Chondrocyte (in vitro differentiated cells): Measurements from ENCODE around the gene CCDC91. TPM values are rescaled to one million over a fixed set of nuclear protein-coding genes. Genes with fewer than 3 reads are reported as not detected.

Experiments used
- DNase-seq: peaks from one replicate; pipeline ENCODE4 v3.0.0; 2021; ENCODE audit warnings: mixed read lengths, low spot score
- H3K27ac Mint-ChIP-seq: one replicate; pipeline ENCODE4 v1.8.0; 2021; ENCODE audit warnings: mild to moderate bottlenecking, moderate library complexity, mixed read lengths; ENCODE audit not compliant: unreplicated experiment
- H3K27me3 Mint-ChIP-seq: 2 replicates; pipeline ENCODE4 v1.8.0; 2021; ENCODE audit warnings: low read depth, mixed read lengths
- H3K36me3 Mint-ChIP-seq: 2 replicates; pipeline ENCODE4 v1.8.0; 2021; ENCODE audit warnings: low read depth, mixed read lengths
- H3K4me1 Mint-ChIP-seq: 2 replicates; pipeline ENCODE4 v1.8.0; 2021; ENCODE audit warnings: low read depth, mild to moderate bottlenecking, mixed read lengths
- H3K4me3 Mint-ChIP-seq: one replicate; pipeline ENCODE4 v1.8.0; 2021; ENCODE audit warnings: mild to moderate bottlenecking, moderate library complexity, mixed read lengths; ENCODE audit not compliant: unreplicated experiment
- H3K9me3 Mint-ChIP-seq: 2 replicates; pipeline ENCODE4 v1.8.0; 2021; ENCODE audit warnings: low read depth, mixed read lengths
- CTCF ChIP-seq: fragments of 200-600 bp; sonication (generic); IDR thresholded peaks from 2 replicates; pipeline ENCODE4 v1.5.0; 2021; ENCODE audit warnings: antibody characterized with exemption, mild to moderate bottlenecking, moderate library complexity
- total RNA-seq: library from RNA; stranded (reverse); gene quantifications from 3 replicates; pipeline ENCODE4 v1.2.1, GENCODE V29; 2021

CCDC91 gene
- total RNA-seq, 1 donor from 2014 or later, result 17.7 TPM

GRCh38 chr12:28292699-28293098 is 102.4 kb downstream of the CCDC91 start:
- Mint-ChIP-seq H3K27me3 (no peaks in the 10 kb centered on the region), H3K27ac (no peak overlapping the region), H3K4me1 (peaks cover 10% of the 10 kb centered on the region), H3K36me3 (peaks cover 16% of the 10 kb centered on the region), H3K9me3 (peaks cover 21% of the 10 kb centered on the region), H3K4me3 (no peak overlapping the region)
- no peak for TF ChIP-seq CTCF
- DNase-seq, result no peak

GRCh38 chr12:28294300-28294699 is 104.0 kb downstream of the CCDC91 start:
- no peak for TF ChIP-seq CTCF
- Mint-ChIP-seq H3K4me1 (peaks cover 16% of the 10 kb centered on the region), H3K4me3 (no peak overlapping the region), H3K27me3 (no peaks in the 10 kb centered on the region), H3K27ac (peak overlapping the region; percentile 77), H3K9me3 (peaks cover 12% of the 10 kb centered on the region), H3K36me3 (peaks cover 8% of the 10 kb centered on the region)
- DNase-seq, result no peak

- H3K36me3 Mint-ChIP-seq, result peaks cover 2% of the 10 kb centered on the region
- no peak for DNase-seq
Observed at GRCh38 chr12:28296287-28296686, 106.0 kb downstream of the CCDC91 start.

GRCh38 chr12:28303192-28303591 is 112.9 kb downstream of the CCDC91 start:
- Mint-ChIP-seq H3K9me3 (no peaks in the 10 kb centered on the region), H3K36me3 (peaks cover 1% of the 10 kb centered on the region), H3K4me3 (no peak overlapping the region), H3K27me3 (no peaks in the 10 kb centered on the region), H3K4me1 (peaks cover 10% of the 10 kb centered on the region), H3K27ac (no peak overlapping the region)
- DNase-seq, result no peak
- no peak for TF ChIP-seq CTCF

More at GRCh38 chr12:28296287-28296686, 106.0 kb downstream of the CCDC91 start:
- Mint-ChIP-seq H3K9me3 (peaks cover 3% of the 10 kb centered on the region), H3K4me1 (peaks cover 20% of the 10 kb centered on the region), H3K27me3 (no peaks in the 10 kb centered on the region), H3K4me3 (no peak overlapping the region), H3K27ac (no peak overlapping the region)
- TF ChIP-seq CTCF, result no peak

- Mint-ChIP-seq H3K27ac (no peak overlapping the region), H3K9me3 (no peaks in the 10 kb centered on the region), H3K27me3 (no peaks in the 10 kb centered on the region), H3K4me3 (no peak overlapping the region), H3K36me3 (peaks cover 6% of the 10 kb centered on the region), H3K4me1 (peaks cover 2% of the 10 kb centered on the region)
- no peak for TF ChIP-seq CTCF
- no peak for DNase-seq
Observed at GRCh38 chr12:28306535-28306934, 116.3 kb downstream of the CCDC91 start.
